Measurements from ENCODE around the gene ANXA5.
"Not testable (repeated sequence)": the region's sequence is repeated elsewhere in the genome, so short reads cannot be mapped to it uniquely, and the experiment has no call there.

The ANXA5 gene

DNA sequence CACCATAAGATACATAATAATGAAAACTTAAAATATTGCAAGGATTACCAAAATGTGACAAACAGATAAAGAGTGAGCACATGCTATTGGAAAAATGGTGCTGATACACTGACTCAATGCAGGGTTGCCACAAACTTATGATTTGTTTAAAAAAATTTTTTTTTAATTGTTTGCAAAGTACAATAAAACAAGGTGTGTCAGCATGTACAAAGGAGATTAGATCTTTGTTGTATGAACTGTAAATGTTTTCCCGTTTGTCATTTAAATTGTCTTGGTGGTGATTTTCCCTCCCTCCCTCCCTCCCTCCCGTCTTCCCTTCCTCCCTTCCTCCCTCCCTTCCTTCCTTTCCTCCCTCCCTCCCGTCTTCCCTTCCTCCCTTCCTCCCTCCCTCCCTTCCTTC is 31.4 kb downstream of the ANXA5 start:
- H2AFZ ChIP-seq (ENCODE audit: low read depth, low read length) = no peak overlapping the region
- no peaks in the 10 kb centered on the region for H3K4me1 ChIP-seq (ENCODE audit: insufficient read depth, low read length)
- peaks cover 6% of the 10 kb centered on the region for H3K27me3 ChIP-seq (ENCODE audit: insufficient read depth, low read length, poor library complexity)
- no peak for ATAC-seq (ENCODE audit: insufficient read depth, low read depth)
- H4K20me1 ChIP-seq (ENCODE audit: insufficient read depth, low read length) = no peaks in the 10 kb centered on the region
- TF ChIP-seq EZH2 (IDR thresholded peaks at IDR 0.05; ENCODE audit: borderline replicate concordance, low read depth, low read length, severe bottlenecking) = no peak
- H3K79me2 ChIP-seq (ENCODE audit: insufficient read depth, low read length) = no peaks in the 10 kb centered on the region
- no peak overlapping the region for H3K27ac ChIP-seq (ENCODE audit: low read length)
- DNase-seq = no peak
- no peak overlapping the region for H3K4me3 ChIP-seq (ENCODE audit: low read depth in 1 of 2, low read length in 2 of 2)
- no peaks in the 10 kb centered on the region for H3K36me3 ChIP-seq (ENCODE audit: insufficient read depth, low read length)
- no peak overlapping the region for H3K9ac ChIP-seq (ENCODE audit: low read depth, low read length)
- H3K9me3 ChIP-seq (ENCODE audit: insufficient read depth, low read length, severe bottlenecking) = no peaks in the 10 kb centered on the region
- no peak overlapping the region for H3K4me2 ChIP-seq (ENCODE audit: insufficient read depth, low read length)

DNA sequence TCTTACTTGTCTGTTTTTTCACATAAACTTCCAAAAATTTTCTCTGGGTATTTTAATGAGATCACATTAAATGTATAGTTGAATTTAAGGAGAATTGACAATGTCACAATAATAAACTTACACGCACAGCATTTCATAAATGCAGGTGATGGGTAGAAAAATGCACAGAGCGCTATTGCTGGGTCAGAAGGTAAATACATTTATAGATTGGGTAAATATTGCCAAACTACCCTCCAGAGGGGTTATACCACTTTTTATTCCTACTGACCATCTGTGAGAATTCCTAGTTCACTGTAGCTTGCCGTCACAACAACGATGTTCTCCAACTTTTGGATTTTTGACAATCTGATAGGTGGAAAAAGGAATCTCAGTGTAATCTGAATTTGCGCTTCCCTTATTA is 34.6 kb downstream of the ANXA5 start:
- Histone ChIP-seq H3K79me2 (ENCODE audit: insufficient read depth, low read length) (no peaks in the 10 kb centered on the region), H3K9me3 (ENCODE audit: insufficient read depth, low read length, severe bottlenecking) (no peaks in the 10 kb centered on the region), H2AFZ (ENCODE audit: low read depth, low read length) (no peak overlapping the region), H4K20me1 (ENCODE audit: insufficient read depth, low read length) (no peaks in the 10 kb centered on the region), H3K9ac (ENCODE audit: low read depth, low read length) (no peak overlapping the region), H3K27ac (ENCODE audit: low read length) (no peak overlapping the region), H3K4me3 (ENCODE audit: low read depth in 1 of 2, low read length in 2 of 2) (no peak overlapping the region), H3K4me1 (ENCODE audit: insufficient read depth, low read length) (no peaks in the 10 kb centered on the region), H3K27me3 (ENCODE audit: insufficient read depth, low read length, poor library complexity) (peaks cover 4% of the 10 kb centered on the region), H3K4me2 (ENCODE audit: insufficient read depth, low read length) (no peak overlapping the region), H3K36me3 (ENCODE audit: insufficient read depth, low read length) (no peaks in the 10 kb centered on the region)
- no peak for DNase-seq
- TF ChIP-seq, protein P1, sequence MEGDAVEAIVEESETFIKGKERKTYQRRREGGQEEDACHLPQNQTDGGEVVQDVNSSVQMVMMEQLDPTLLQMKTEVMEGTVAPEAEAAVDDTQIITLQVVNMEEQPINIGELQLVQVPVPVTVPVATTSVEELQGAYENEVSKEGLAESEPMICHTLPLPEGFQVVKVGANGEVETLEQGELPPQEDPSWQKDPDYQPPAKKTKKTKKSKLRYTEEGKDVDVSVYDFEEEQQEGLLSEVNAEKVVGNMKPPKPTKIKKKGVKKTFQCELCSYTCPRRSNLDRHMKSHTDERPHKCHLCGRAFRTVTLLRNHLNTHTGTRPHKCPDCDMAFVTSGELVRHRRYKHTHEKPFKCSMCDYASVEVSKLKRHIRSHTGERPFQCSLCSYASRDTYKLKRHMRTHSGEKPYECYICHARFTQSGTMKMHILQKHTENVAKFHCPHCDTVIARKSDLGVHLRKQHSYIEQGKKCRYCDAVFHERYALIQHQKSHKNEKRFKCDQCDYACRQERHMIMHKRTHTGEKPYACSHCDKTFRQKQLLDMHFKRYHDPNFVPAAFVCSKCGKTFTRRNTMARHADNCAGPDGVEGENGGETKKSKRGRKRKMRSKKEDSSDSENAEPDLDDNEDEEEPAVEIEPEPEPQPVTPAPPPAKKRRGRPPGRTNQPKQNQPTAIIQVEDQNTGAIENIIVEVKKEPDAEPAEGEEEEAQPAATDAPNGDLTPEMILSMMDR (IDR thresholded peaks at IDR 0.05; ENCODE audit: borderline replicate concordance, extremely low read depth, low read length, poor library complexity, severe bottlenecking) = no peak
- TF ChIP-seq EZH2 (IDR thresholded peaks at IDR 0.05; ENCODE audit: borderline replicate concordance, low read depth, low read length, severe bottlenecking) = no peak
- no peak for ATAC-seq (ENCODE audit: insufficient read depth, low read depth)

DNA sequence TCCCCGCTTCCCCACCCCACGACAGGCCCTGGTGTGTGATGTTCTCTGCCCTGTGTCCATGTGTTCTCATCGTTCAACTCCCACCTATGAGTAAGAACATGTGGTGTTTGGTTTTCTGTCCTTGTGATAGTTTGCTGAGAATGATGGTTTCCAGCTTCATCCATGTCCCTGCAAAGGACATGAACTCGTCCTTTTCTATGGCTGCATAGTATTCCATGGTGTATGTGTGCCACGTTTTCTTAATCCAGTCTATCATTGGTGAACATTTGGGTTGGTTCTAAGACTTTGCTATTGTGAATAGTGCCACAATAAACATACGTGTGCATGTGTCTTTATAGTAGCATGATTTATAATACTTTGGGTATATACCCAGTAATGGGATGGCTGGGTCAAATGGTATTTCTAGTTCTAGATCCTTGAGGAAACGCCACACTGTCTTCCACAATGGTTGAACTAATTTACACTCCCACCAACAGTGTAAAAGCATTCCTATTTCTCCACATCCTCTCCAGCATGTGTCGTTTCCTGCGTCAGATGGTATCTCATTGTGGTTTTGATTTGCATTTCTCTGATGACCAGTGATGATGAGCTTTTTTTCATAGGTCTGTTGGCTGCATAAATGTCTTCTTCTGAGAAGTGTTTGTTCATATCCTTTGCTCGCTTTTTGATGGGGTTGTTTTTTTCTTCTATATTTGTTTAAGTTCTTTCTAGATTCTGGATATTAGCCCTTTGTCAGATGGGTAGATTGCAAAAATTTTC is 36.4 kb downstream of the ANXA5 start:
- H3K79me2 ChIP-seq (ENCODE audit: insufficient read depth, low read length); DNase-seq; H3K27me3 ChIP-seq (ENCODE audit: insufficient read depth, low read length, poor library complexity); H3K27ac ChIP-seq (ENCODE audit: low read length); H2AFZ ChIP-seq (ENCODE audit: low read depth, low read length); H3K9me3 ChIP-seq (ENCODE audit: insufficient read depth, low read length, severe bottlenecking); ATAC-seq (ENCODE audit: insufficient read depth, low read depth); H3K4me3 ChIP-seq (ENCODE audit: low read depth in 1 of 2, low read length in 2 of 2); H3K4me2 ChIP-seq (ENCODE audit: insufficient read depth, low read length); H3K36me3 ChIP-seq (ENCODE audit: insufficient read depth, low read length); H4K20me1 ChIP-seq (ENCODE audit: insufficient read depth, low read length); H3K4me1 ChIP-seq (ENCODE audit: insufficient read depth, low read length); H3K9ac ChIP-seq (ENCODE audit: low read depth, low read length): not testable (repeated sequence)

- H4K20me1 ChIP-seq (ENCODE audit: insufficient read depth, low read length) = no peaks in the 10 kb centered on the region
- H2AFZ ChIP-seq (ENCODE audit: low read depth, low read length) = no peak overlapping the region
- no peak overlapping the region for H3K4me2 ChIP-seq (ENCODE audit: insufficient read depth, low read length)
- no peak overlapping the region for H3K9ac ChIP-seq (ENCODE audit: low read depth, low read length)
- no peaks in the 10 kb centered on the region for H3K79me2 ChIP-seq (ENCODE audit: insufficient read depth, low read length)
- H3K27me3 ChIP-seq (ENCODE audit: insufficient read depth, low read length, poor library complexity) = peaks cover 2% of the 10 kb centered on the region
- H3K36me3 ChIP-seq (ENCODE audit: insufficient read depth, low read length) = no peaks in the 10 kb centered on the region
- DNase-seq (no peak), ATAC-seq (ENCODE audit: insufficient read depth, low read depth) (no peak)
- no peaks in the 10 kb centered on the region for H3K4me1 ChIP-seq (ENCODE audit: insufficient read depth, low read length)
- H3K4me3 ChIP-seq (ENCODE audit: low read depth in 1 of 2, low read length in 2 of 2) = no peak overlapping the region
- TF ChIP-seq EZH2 (IDR thresholded peaks at IDR 0.05; ENCODE audit: borderline replicate concordance, low read depth, low read length, severe bottlenecking) = no peak
- TF ChIP-seq, protein P1 (IDR thresholded peaks at IDR 0.05; ENCODE audit: borderline replicate concordance, extremely low read depth, low read length, poor library complexity, severe bottlenecking) = no peak
- no peaks in the 10 kb centered on the region for H3K9me3 ChIP-seq (ENCODE audit: insufficient read depth, low read length, severe bottlenecking)
- no peak overlapping the region for H3K27ac ChIP-seq (ENCODE audit: low read length)
These were observed 38.7 kb downstream of the ANXA5 start for GRCh38 chr4:121658125-121658524.
